Muscle layer of duodenum (tissue), 2 donors: ENCODE measurements around the gene KCNC1.

Source experiments
- H3K27ac ChIP-seq: one replicate; pipeline ENCODE4 v1.7.0; 2013; ENCODE audit warnings: mild to moderate bottlenecking, low read length
- H3K27me3 ChIP-seq: one replicate; pipeline ENCODE4 v1.7.0; 2013; ENCODE audit warnings: low read depth, mild to moderate bottlenecking, control low read depth, low read length
- H3K36me3 ChIP-seq, 2 donors: one replicate each; pipeline ENCODE4 v1.7.0; 2013; ENCODE audit warnings: low read length in 2 of 2, control low read depth in 1 of 2, mild to moderate bottlenecking in 1 of 2; ENCODE audit not compliant: insufficient read depth in 2 of 2, control insufficient read depth in 1 of 2
- H3K4me1 ChIP-seq, 2 donors: one replicate each; pipeline ENCODE4 v1.7.0; 2013; ENCODE audit warnings: low read length in 2 of 2, mild to moderate bottlenecking in 2 of 2, control low read depth in 1 of 2, moderate library complexity in 1 of 2; ENCODE audit not compliant: insufficient read depth in 2 of 2, control insufficient read depth in 1 of 2
- H3K4me3 ChIP-seq, 2 donors: one replicate each; pipeline ENCODE4 v1.7.0; 2013; ENCODE audit warnings: low read length in 2 of 2, low read depth in 1 of 2, mild to moderate bottlenecking in 1 of 2
- H3K9me3 ChIP-seq, 2 donors: one replicate each; pipeline ENCODE4 v1.7.0; 2013; ENCODE audit warnings: low read length in 2 of 2, control low read depth in 1 of 2, mild to moderate bottlenecking in 1 of 2; ENCODE audit not compliant: control insufficient read depth in 1 of 2
- donor health status: healthy.

The KCNC1 gene

GRCh38 chr11:17764446-17765218 is 30.1 kb downstream of the KCNC1 start:
- Histone ChIP-seq H3K9me3 (no peaks in the 10 kb centered on the region), H3K36me3 (no peaks in the 10 kb centered on the region), H3K4me1 (no peaks in the 10 kb centered on the region), H3K27me3 (no peaks in the 10 kb centered on the region), H3K27ac (no peak overlapping the region), H3K4me3 (no peak overlapping the region)

GRCh38 chr11:17765356-17766072 is 30.9 kb downstream of the KCNC1 start:
- Histone ChIP-seq H3K4me3 (no peak overlapping the region), H3K9me3 (no peaks in the 10 kb centered on the region), H3K36me3 (no peaks in the 10 kb centered on the region), H3K27ac (no peak overlapping the region), H3K27me3 (no peaks in the 10 kb centered on the region), H3K4me1 (no peaks in the 10 kb centered on the region)

- no peak overlapping the region for H3K27ac ChIP-seq
- no peaks in the 10 kb centered on the region for H3K9me3 ChIP-seq
- H3K4me1 ChIP-seq: no peaks in the 10 kb centered on the region
- H3K4me3 ChIP-seq: no peak overlapping the region
- H3K36me3 ChIP-seq: no peaks in the 10 kb centered on the region
- no peaks in the 10 kb centered on the region for H3K27me3 ChIP-seq
Observed at GRCh38 chr11:17766073-17766359, 31.4 kb downstream of the KCNC1 start.

GRCh38 chr11:17766590-17766989 is 32.0 kb downstream of the KCNC1 start:
- Histone ChIP-seq H3K4me1 (no peaks in the 10 kb centered on the region), H3K27ac (no peak overlapping the region), H3K4me3 (no peak overlapping the region), H3K36me3 (no peaks in the 10 kb centered on the region), H3K9me3 (no peaks in the 10 kb centered on the region), H3K27me3 (no peaks in the 10 kb centered on the region)

GRCh38 chr11:17767301-17767885 is 32.8 kb downstream of the KCNC1 start:
- H3K4me3 ChIP-seq: no peak overlapping the region

GRCh38 chr11:17767914-17768313 is 33.3 kb downstream of the KCNC1 start:
- no peak overlapping the region for H3K27ac ChIP-seq
- H3K9me3 ChIP-seq: no peaks in the 10 kb centered on the region
- H3K36me3 ChIP-seq: no peaks in the 10 kb centered on the region
- H3K27me3 ChIP-seq: no peaks in the 10 kb centered on the region
- no peaks in the 10 kb centered on the region for H3K4me1 ChIP-seq
- no peak overlapping the region for H3K4me3 ChIP-seq

More at GRCh38 chr11:17767301-17767885, 32.8 kb downstream of the KCNC1 start:
- H3K4me1 ChIP-seq: no peaks in the 10 kb centered on the region
- no peaks in the 10 kb centered on the region for H3K36me3 ChIP-seq
- H3K27me3 ChIP-seq: no peaks in the 10 kb centered on the region
- no peaks in the 10 kb centered on the region for H3K9me3 ChIP-seq
- no peak overlapping the region for H3K27ac ChIP-seq

GRCh38 chr11:17768547-17768946 is 34.0 kb downstream of the KCNC1 start:
- H3K4me3 ChIP-seq: no peak overlapping the region
- no peak overlapping the region for H3K27ac ChIP-seq
- H3K4me1 ChIP-seq: no peaks in the 10 kb centered on the region
- H3K27me3 ChIP-seq: no peaks in the 10 kb centered on the region
- H3K9me3 ChIP-seq: no peaks in the 10 kb centered on the region
- no peaks in the 10 kb centered on the region for H3K36me3 ChIP-seq

- Histone ChIP-seq H3K36me3 (no peaks in the 10 kb centered on the region), H3K4me1 (no peaks in the 10 kb centered on the region), H3K4me3 (no peak overlapping the region), H3K9me3 (no peaks in the 10 kb centered on the region), H3K27ac (no peak overlapping the region), H3K27me3 (no peaks in the 10 kb centered on the region)
Observed at GRCh38 chr11:17769218-17769617, 34.6 kb downstream of the KCNC1 start.

- no peak overlapping the region for H3K4me3 ChIP-seq
- H3K27ac ChIP-seq: no peak overlapping the region
- no peaks in the 10 kb centered on the region for H3K4me1 ChIP-seq
- H3K27me3 ChIP-seq: no peaks in the 10 kb centered on the region
- no peaks in the 10 kb centered on the region for H3K9me3 ChIP-seq
- no peaks in the 10 kb centered on the region for H3K36me3 ChIP-seq
Observed at GRCh38 chr11:17770048-17770652, 35.6 kb downstream of the KCNC1 start.

- Histone ChIP-seq H3K4me3 (no peak overlapping the region), H3K27ac (no peak overlapping the region), H3K4me1 (no peaks in the 10 kb centered on the region), H3K9me3 (no peaks in the 10 kb centered on the region), H3K27me3 (no peaks in the 10 kb centered on the region), H3K36me3 (no peaks in the 10 kb centered on the region)
Observed at GRCh38 chr11:17770917-17771316, 36.3 kb downstream of the KCNC1 start.

GRCh38 chr11:17771415-17771814 is 36.8 kb downstream of the KCNC1 start:
- no peaks in the 10 kb centered on the region for H3K27me3 ChIP-seq
- no peaks in the 10 kb centered on the region for H3K9me3 ChIP-seq
- no peak overlapping the region for H3K4me3 ChIP-seq
- no peaks in the 10 kb centered on the region for H3K4me1 ChIP-seq
- no peak overlapping the region for H3K27ac ChIP-seq
- no peaks in the 10 kb centered on the region for H3K36me3 ChIP-seq
